Measurements from ENCODE around the gene HMCN1.

DNA sequence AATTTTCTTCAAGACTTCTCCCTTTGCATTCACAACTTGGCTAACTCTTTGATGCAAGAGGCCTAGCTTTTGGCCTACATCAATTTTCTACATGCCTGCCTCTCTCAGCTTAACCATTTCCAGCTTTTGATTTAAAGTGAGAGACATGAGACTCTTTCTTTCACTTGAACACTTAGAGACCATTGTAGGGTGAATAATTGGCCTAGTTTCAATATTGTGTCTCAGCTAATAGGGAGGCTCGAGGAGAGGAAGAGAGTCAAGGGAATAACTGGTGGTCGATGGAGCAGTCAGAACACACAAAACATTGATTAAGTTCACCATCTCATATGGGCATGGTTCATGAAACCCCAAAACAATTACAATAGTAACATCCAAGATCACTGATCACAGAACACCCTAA lies 415.4 kb downstream of the HMCN1 start:
- TF ChIP-seq EP300 (conservative IDR thresholded peaks at IDR 0.05; ENCODE audit: poor library complexity, severe bottlenecking) (no peak), CTCF (IDR thresholded peaks at IDR 0.05; ENCODE audit: poor library complexity, severe bottlenecking) (no peak), REST (IDR thresholded peaks at IDR 0.05; ENCODE audit: borderline replicate concordance) (no peak), SMC3 (conservative IDR thresholded peaks at IDR 0.05; ENCODE audit: poor library complexity) (no peak), TAF1 (IDR thresholded peaks at IDR 0.05; ENCODE audit: low read depth) (no peak), POLR2AphosphoS5 (IDR thresholded peaks at IDR 0.05) (no peak), EZH2 (IDR thresholded peaks at IDR 0.05; ENCODE audit: borderline replicate concordance, insufficient read depth, low read length, poor library complexity, severe bottlenecking) (no peak), RAD21 (conservative IDR thresholded peaks at IDR 0.05) (no peak), MXI1 (conservative IDR thresholded peaks at IDR 0.05; ENCODE audit: poor library complexity, severe bottlenecking) (no peak)
